TTC549 (cell line): ENCODE data around the gene DCLRE1B.

Experiments
- FAIRE-seq: peaks from 2 replicates; lab custom pipeline; 2012; peaks lifted over from hg19 to GRCh38; lab: Jason Lieb, UNC

DCLRE1B gene

GRCh38 chr1:113887402-113888175, 17.5 kb upstream of the DCLRE1B start, which contains the start of gene BCL2L15:
Gene BCL2L15 (minus strand): TSS chr1:113887581. CDS start chr1:113887375, 206 bp downstream.
- FAIRE-seq = no peak

- no peak for FAIRE-seq
These were observed 14.3 kb upstream of the DCLRE1B start for GRCh38 chr1:113890816-113891215.

- no peak for FAIRE-seq
These were observed 13.4 kb upstream of the DCLRE1B start for GRCh38 chr1:113891631-113892220.

- no peak for FAIRE-seq
These were observed 11.9 kb upstream of the DCLRE1B start for GRCh38 chr1:113893267-113893666.

- FAIRE-seq = no peak
These were observed 10.0 kb upstream of the DCLRE1B start for GRCh38 chr1:113895098-113895497.

GRCh38 chr1:113895961-113896360, 9.2 kb upstream of the DCLRE1B start:
- FAIRE-seq = no peak

GRCh38 chr1:113898241-113898814, 6.8 kb upstream of the DCLRE1B start:
- no peak for FAIRE-seq

- no peak for FAIRE-seq
These were observed 6.0 kb upstream of the DCLRE1B start for GRCh38 chr1:113899111-113899510.

- FAIRE-seq = no peak
These were observed 3.9 kb upstream of the DCLRE1B start for GRCh38 chr1:113901191-113901590.

GRCh38 chr1:113903501-113904292, 1.4 kb upstream of the DCLRE1B start:
- FAIRE-seq = no peak

GRCh38 chr1:113904293-113904673, 843 bp upstream of the DCLRE1B start:
- FAIRE-seq = no peak

GRCh38 chr1:113905435-113905861, 322 bp downstream of the DCLRE1B start:
- no peak for FAIRE-seq

GRCh38 chr1:113912594-113913311, 7.6 kb downstream of the DCLRE1B start:
- FAIRE-seq = no peak

- FAIRE-seq = no peak
These were observed 8.2 kb downstream of the DCLRE1B start for GRCh38 chr1:113913312-113913668.

GRCh38 chr1:113913887-113914664, 8.9 kb downstream of the DCLRE1B start:
- FAIRE-seq = no peak

GRCh38 chr1:113916974-113917373, 11.8 kb downstream of the DCLRE1B start:
- FAIRE-seq = no peak

GRCh38 chr1:113917400-113918082, 12.4 kb downstream of the DCLRE1B start:
- FAIRE-seq = no peak

- FAIRE-seq = no peak
These were observed 13.1 kb downstream of the DCLRE1B start for GRCh38 chr1:113918243-113918642.

- no peak for FAIRE-seq
These were observed 17.8 kb downstream of the DCLRE1B start for GRCh38 chr1:113922957-113923356.

GRCh38 chr1:113924473-113924872, 19.3 kb downstream of the DCLRE1B start:
- no peak for FAIRE-seq
